B cell (primary cell): ENCODE measurements around the gene PARD3. TPM values are rescaled to one million over a fixed set of nuclear protein-coding genes. Genes with fewer than 3 reads are reported as not detected.

Experiments
- ATAC-seq: fragments of 200-7000 bp; cut with Tn5 transposase; one replicate; pipeline ENCODE4 v1.10.0; 2021; ENCODE audit warnings: low read depth, mild to moderate bottlenecking, moderate number of reproducible peaks, moderate library complexity
- CTCF ChIA-PET: fragments of 350-600 bp; sonication (Branson Sonifier 250); formaldehyde crosslinking; loops from one replicate; lab custom pipeline; 2021; ENCODE audit warnings: antibody characterized with exemption, inconsistent platforms; lab: Charles Lee
- POLR2A ChIA-PET: fragments of 350-600 bp; sonication (Branson Sonifier 250); formaldehyde crosslinking; loops from one replicate; lab custom pipeline; 2021; ENCODE audit warnings: antibody characterized with exemption; lab: Charles Lee
- DNase-seq: peaks from one replicate; pipeline ENCODE4 v3.0.0; 2013
- H2AFZ ChIP-seq: 2 replicates; pipeline ENCODE4 v1.6.1; 2012; ENCODE audit warnings: mild to moderate bottlenecking, low read depth, low read length; ENCODE audit not compliant: insufficient read depth, poor library complexity, severe bottlenecking
- H3K27ac ChIP-seq, 2 donors: 1 replicate in 1 of 2; 2 replicates in 1 of 2; pipeline ENCODE4 v1.5.1; 2012 to 2013; ENCODE audit warnings: low read length in 2 of 2, mild to moderate bottlenecking in 2 of 2, moderate library complexity in 1 of 2
- H3K27me3 ChIP-seq, 4 experiments: fragments of 200-600 bp in 1 of 4; sonication (generic) in 1 of 4; replicated peaks in 1 of 4; 1 replicate in 2 of 4; 2 replicates in 2 of 4; pipeline versions ENCODE4 v1.6.1 to v1.7.0; 2013 to 2016; ENCODE audit warnings: low read length in 3 of 4, mild to moderate bottlenecking in 2 of 4, mixed read lengths in 1 of 4, moderate library complexity in 1 of 4; ENCODE audit not compliant: insufficient read depth in 4 of 4, control insufficient read depth in 3 of 4; ENCODE audit errors: control extremely low read depth in 1 of 4
- H3K36me3 ChIP-seq, 2 experiments: replicated peaks in 1 of 2; 1 replicate in 1 of 2; 2 replicates in 1 of 2; pipeline versions ENCODE4 v1.6.1 to v1.7.1; 2013; ENCODE audit warnings: low read length in 1 of 2; ENCODE audit not compliant: insufficient read depth in 2 of 2, control insufficient read depth in 1 of 2; ENCODE audit errors: control extremely low read depth in 1 of 2, extremely low read depth in 1 of 2
- H3K4me1 ChIP-seq, 2 donors: fragments of 200-600 bp in 1 of 2; sonication (generic) in 1 of 2; 1 replicate in 1 of 2; 2 replicates in 1 of 2; pipeline versions ENCODE4 v1.5.1 to v1.6.1; 2013 to 2017; ENCODE audit warnings: low read length in 2 of 2; ENCODE audit not compliant: control insufficient read depth in 2 of 2, insufficient read depth in 2 of 2
- H3K4me2 ChIP-seq: replicated peaks from 2 replicates; pipeline ENCODE3; 2012; ENCODE audit warnings: mild to moderate bottlenecking, low read depth, low read length; ENCODE audit not compliant: poor library complexity, severe bottlenecking
- H3K4me3 ChIP-seq, 5 experiments: fragments of 200-600 bp in 1 of 5; sonication (generic) in 1 of 5; 1 replicate in 3 of 5; 2 replicates in 2 of 5; pipeline versions ENCODE4 v1.5.1 to v1.7.0; 2011 to 2016; ENCODE audit warnings: low read length in 4 of 5, mild to moderate bottlenecking in 4 of 5, low read depth in 2 of 5, control low read depth in 1 of 5, moderate library complexity in 1 of 5; ENCODE audit not compliant: insufficient read depth in 1 of 5; ENCODE audit errors: control extremely low read depth in 1 of 5, extremely low read depth in 1 of 5
- H3K79me2 ChIP-seq: fragments of 200-600 bp; sonication (generic); one replicate; pipeline ENCODE4 v1.6.0; 2016; ENCODE audit warnings: low read length; ENCODE audit not compliant: control insufficient read depth, insufficient read depth
- H3K9ac ChIP-seq: fragments of 200-600 bp; sonication (generic); 2 replicates; pipeline ENCODE4 v1.6.1; 2017; ENCODE audit warnings: mild to moderate bottlenecking, low read length, moderate library complexity
- H3K9me3 ChIP-seq, 3 donors: one replicate each; pipeline versions ENCODE4 v1.6.1 to v1.7.1; 2013; ENCODE audit warnings: low read length in 2 of 3; ENCODE audit not compliant: control insufficient read depth in 2 of 3, insufficient read depth in 1 of 3; ENCODE audit errors: control extremely low read depth in 1 of 3
- H4K20me1 ChIP-seq: 2 replicates; pipeline ENCODE4 v1.6.0; 2012; ENCODE audit warnings: mild to moderate bottlenecking, low read length; ENCODE audit not compliant: insufficient read depth, control insufficient read depth, poor library complexity, severe bottlenecking
- H3K27ac Mint-ChIP-seq: one replicate; pipeline ENCODE4 v1.8.0; 2021; ENCODE audit warnings: mixed read lengths
- H3K27me3 Mint-ChIP-seq: one replicate; pipeline ENCODE4 v1.8.0; 2021; ENCODE audit warnings: mixed read lengths
- H3K4me1 Mint-ChIP-seq: one replicate; pipeline ENCODE4 v1.8.0; 2021; ENCODE audit warnings: mixed read lengths
- H3K4me3 Mint-ChIP-seq: one replicate; pipeline ENCODE4 v1.8.0; 2021; ENCODE audit warnings: mixed read lengths
- H3K9me3 Mint-ChIP-seq: one replicate; pipeline ENCODE4 v1.8.0; 2022; ENCODE audit warnings: mixed read lengths; ENCODE audit not compliant: insufficient read depth
- EZH2 ChIP-seq: IDR thresholded peaks from 2 replicates; pipeline ENCODE4 v1.6.1; 2012; ENCODE audit warnings: borderline replicate concordance, low read depth, mild to moderate bottlenecking, moderate library complexity, low read length; ENCODE audit not compliant: insufficient read depth, poor library complexity, severe bottlenecking
- WGBS: methylation state at CpG from one replicate; pipeline ENCODE4 v1.1.5; 2013; ENCODE audit warnings: missing lambda C conversion rate; ENCODE audit not compliant: insufficient coverage; 5-methylcytosine and 5-hydroxymethylcytosine counted together
- intact Hi-C: fragments of 100-400 bp; cut with micrococcal nuclease; formaldehyde crosslinking; loops from one replicate; pipeline ENCODE4 v1.10.0; 2022
- polyA plus RNA-seq: library from polyadenylated mRNA; depleted of rRNA; stranded (reverse); fragments of >200 nt; gene quantifications from 2 replicates; pipeline ENCODE4 v1.2.3, GENCODE V29; 2012
- total RNA-seq, 2 donors: library from RNA; stranded (reverse); fragments of 120-200 nt in 1 of 2; gene quantifications; 1 replicate in 1 of 2; 2 replicates in 1 of 2; pipeline versions ENCODE4 v1.2.3 to v1.2.4, GENCODE V29; 2013 to 2022
- TF ChIP-seq, protein P1 (sequence below): fragments of 200-600 bp; IDR thresholded peaks from one replicate; pipeline ENCODE4 v1.8.0; 2022; ENCODE audit warnings: antibody characterized with exemption, mild to moderate bottlenecking

The PARD3 gene
- total and polyA plus RNA-seq, 2 donors (not counting 1 experiment from before 2014, with no cell fraction given) = not detected

DNA sequence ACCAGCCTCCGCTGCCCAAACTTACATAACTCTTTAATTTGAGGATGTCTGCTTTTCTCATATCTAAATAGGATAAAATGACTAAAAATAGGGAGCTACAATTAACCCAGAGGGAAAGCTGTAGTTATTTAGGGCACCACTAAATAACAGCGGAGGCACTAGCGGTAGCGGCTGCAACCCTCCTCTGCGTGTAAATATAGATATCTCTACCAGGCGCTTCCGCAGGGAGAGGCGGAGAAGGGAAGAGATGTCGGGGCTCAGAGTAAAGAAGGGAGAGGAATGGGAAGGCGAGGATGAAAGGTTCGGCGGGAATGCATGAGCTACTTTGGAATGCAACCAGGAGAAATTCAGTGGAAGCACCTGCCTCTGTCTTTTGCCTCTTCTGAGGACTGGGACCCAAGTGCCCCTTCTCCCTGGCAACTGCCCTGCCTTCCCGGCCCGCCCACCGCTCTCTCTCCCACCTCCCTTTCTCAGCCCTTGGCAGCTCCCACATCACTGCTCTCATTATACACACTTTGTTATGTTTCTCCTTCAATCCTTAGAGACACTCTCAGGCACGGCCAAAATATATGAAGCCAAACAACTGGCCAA lies 698.3 kb downstream of the PARD3 start:
- no peak overlapping the region for H3K4me3 ChIP-seq

DNA sequence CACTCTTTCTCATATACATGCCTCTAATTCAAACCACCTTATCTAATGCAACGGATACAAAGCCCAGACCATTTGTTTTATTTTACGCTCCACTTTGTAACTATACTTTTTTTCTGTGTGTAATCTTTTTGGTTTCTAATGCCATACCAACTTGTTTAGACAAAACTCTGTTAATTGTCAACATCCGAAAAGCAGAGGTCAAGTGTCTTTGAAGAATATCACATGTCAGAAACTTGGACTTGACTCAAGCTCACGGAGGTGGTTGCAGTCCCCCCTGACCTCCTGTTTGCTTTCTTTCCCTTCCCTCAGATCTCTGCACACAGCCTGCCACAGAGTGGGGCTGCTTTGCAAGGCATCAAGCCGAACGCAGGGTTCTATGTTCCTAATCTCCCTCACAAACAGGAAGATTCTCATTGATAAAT lies 698.9 kb downstream of the PARD3 start:
- Mint-ChIP-seq H3K4me3 (no peak overlapping the region), H3K27me3 (no peaks in the 10 kb centered on the region), H3K4me1 (no peaks in the 10 kb centered on the region), H3K9me3 (no peaks in the 10 kb centered on the region), H3K27ac (no peak overlapping the region)
- H3K4me1 ChIP-seq = no peaks in the 10 kb centered on the region
- POLR2A ChIA-PET = no interaction called here
- peaks cover 0 to 5% (median 0%) of the 10 kb centered on the region in 3 donors for H3K9me3 ChIP-seq
- H3K27ac ChIP-seq = no peak overlapping the region
- no peaks in the 10 kb centered on the region for H3K27me3 ChIP-seq
- DNase-seq = no peak
- TF ChIP-seq EZH2 = no peak
- TF ChIP-seq, protein P1, sequence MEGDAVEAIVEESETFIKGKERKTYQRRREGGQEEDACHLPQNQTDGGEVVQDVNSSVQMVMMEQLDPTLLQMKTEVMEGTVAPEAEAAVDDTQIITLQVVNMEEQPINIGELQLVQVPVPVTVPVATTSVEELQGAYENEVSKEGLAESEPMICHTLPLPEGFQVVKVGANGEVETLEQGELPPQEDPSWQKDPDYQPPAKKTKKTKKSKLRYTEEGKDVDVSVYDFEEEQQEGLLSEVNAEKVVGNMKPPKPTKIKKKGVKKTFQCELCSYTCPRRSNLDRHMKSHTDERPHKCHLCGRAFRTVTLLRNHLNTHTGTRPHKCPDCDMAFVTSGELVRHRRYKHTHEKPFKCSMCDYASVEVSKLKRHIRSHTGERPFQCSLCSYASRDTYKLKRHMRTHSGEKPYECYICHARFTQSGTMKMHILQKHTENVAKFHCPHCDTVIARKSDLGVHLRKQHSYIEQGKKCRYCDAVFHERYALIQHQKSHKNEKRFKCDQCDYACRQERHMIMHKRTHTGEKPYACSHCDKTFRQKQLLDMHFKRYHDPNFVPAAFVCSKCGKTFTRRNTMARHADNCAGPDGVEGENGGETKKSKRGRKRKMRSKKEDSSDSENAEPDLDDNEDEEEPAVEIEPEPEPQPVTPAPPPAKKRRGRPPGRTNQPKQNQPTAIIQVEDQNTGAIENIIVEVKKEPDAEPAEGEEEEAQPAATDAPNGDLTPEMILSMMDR = no peak
- no peak overlapping the region for H3K4me3 ChIP-seq
- 81% methylated on average over 2 of the region's 6 CpGs for WGBS
- CTCF ChIA-PET = no interaction called here
- ATAC-seq = no peak
- H3K79me2 ChIP-seq = no peaks in the 10 kb centered on the region
- no peak overlapping the region for H2AFZ ChIP-seq
- intact Hi-C loops = no loop called here
- H4K20me1 ChIP-seq = no peaks in the 10 kb centered on the region
- H3K36me3 ChIP-seq = no peaks in the 10 kb centered on the region
- no peak overlapping the region for H3K9ac ChIP-seq
- no peak overlapping the region for H3K4me2 ChIP-seq

More for the DNA sequence above, 698.3 kb downstream of the PARD3 start:
- Histone ChIP-seq H3K9me3 (peaks cover 0 to 4% (median 0%) of the 10 kb centered on the region in 3 donors), H2AFZ (no peak overlapping the region), H3K4me1 (no peaks in the 10 kb centered on the region), H3K36me3 (no peaks in the 10 kb centered on the region), H3K79me2 (no peaks in the 10 kb centered on the region), H3K9ac (no peak overlapping the region), H3K27me3 (no peaks in the 10 kb centered on the region), H3K27ac (no peak overlapping the region), H3K4me2 (no peak overlapping the region), H4K20me1 (no peaks in the 10 kb centered on the region)
- intact Hi-C loops = no loop called here
- TF ChIP-seq, protein P1 = no peak
- no peak for TF ChIP-seq EZH2
- DNase-seq (no peak), ATAC-seq (no peak)
- H3K27me3 Mint-ChIP-seq = no peaks in the 10 kb centered on the region
- CTCF ChIA-PET = interaction anchor here (0.7 kb wide), 1 partner anchor 17 kb away, joined by 4 read pairs; no protein-coding TSS in a partner anchor
- H3K4me1 Mint-ChIP-seq = no peaks in the 10 kb centered on the region
- POLR2A ChIA-PET = no interaction called here
- no peak overlapping the region for H3K27ac Mint-ChIP-seq
- WGBS = 93% methylated on average over 15 of the region's 16 CpGs
- H3K4me3 Mint-ChIP-seq = no peak overlapping the region
- H3K9me3 Mint-ChIP-seq = no peaks in the 10 kb centered on the region
